A549 (cell line): ENCODE measurements around the gene NNAT. TPM values are rescaled to one million over a fixed set of nuclear protein-coding genes. Genes with fewer than 3 reads are reported as not detected.

Source experiments
- ATAC-seq, 2 experiments: fragments of 200-7000 bp in 1 of 2; fragments of >200 bp in 1 of 2; cut with Nextera tagmentation in 1 of 2; cut with Tn5 transposase in 1 of 2; 3 replicates each; pipeline versions ENCODE4 v1.8.0 to v1.9.1; 2018 to 2020; ENCODE audit warnings: mild to moderate bottlenecking in 1 of 2, moderate library complexity in 1 of 2
- CTCF ChIA-PET: fragments of 300-600 bp; sonication (Branson Sonifier 250); formaldehyde crosslinking; extraction: SDS; loops from one replicate; lab custom pipeline; 2021; ENCODE audit warnings: antibody characterized with exemption, inconsistent platforms; lab: Yijun Ruan, JAX
- POLR2A ChIA-PET: fragments of 350-600 bp; formaldehyde crosslinking; extraction: SDS; loops from one replicate; lab custom pipeline; 2021; ENCODE audit warnings: antibody characterized with exemption, inconsistent platforms; lab: Yijun Ruan, JAX
- DNase-seq, 2 experiments: peaks; one replicate each; pipeline versions ENCODE4 v3.0.0 to v3.0.0-alpha.2; 2011 to 2016; ENCODE audit warnings: low read depth in 1 of 2, low spot score in 1 of 2
- FAIRE-seq: peaks from 2 replicates; lab custom pipeline; 2011; peaks lifted over from hg19 to GRCh38; lab: Jason Lieb, UNC
- H3K27ac ChIP-seq, 2 experiments: fragments of >200 bp; sonication (Bioruptor Twin); formaldehyde crosslinking; 3 replicates each; pipeline ENCODE4 v1.5.1; 2016 to 2017
- H3K4me1 ChIP-seq: fragments of >200 bp; sonication (Bioruptor Twin); formaldehyde crosslinking; 3 replicates; pipeline ENCODE4 v1.6.1; 2016
- H3K4me2 ChIP-seq: fragments of >200 bp; sonication (Bioruptor Twin); formaldehyde crosslinking; 3 replicates; pipeline ENCODE4 v1.6.1; 2016
- H3K4me3 ChIP-seq: fragments of >200 bp; sonication (Bioruptor Twin); formaldehyde crosslinking; 3 replicates; pipeline ENCODE4 v1.5.1; 2016
- H3K9me3 ChIP-seq: fragments of >200 bp; sonication (Bioruptor Twin); formaldehyde crosslinking; 3 replicates; pipeline ENCODE4 v1.6.1; 2016
- CBX8 ChIP-seq: fragments of 200-600 bp; sonication (generic); IDR thresholded peaks from 2 replicates; pipeline ENCODE4 v1.6.1; 2016
- CEBPB ChIP-seq, 2 experiments: fragments of >200 bp in 1 of 2; sonication (Bioruptor Twin) in 1 of 2; formaldehyde crosslinking in 1 of 2; IDR thresholded peaks; 2 replicates each; pipeline ENCODE4 v1.6.1; 2012 to 2016
- ESRRA ChIP-seq: fragments of 150-350 bp; IDR thresholded peaks from 2 replicates; pipeline ENCODE4 v1.6.1; 2014; ENCODE audit warnings: mild to moderate bottlenecking, low read length, borderline replicate concordance
- FOSB ChIP-seq: fragments of 250-450 bp; sonication (Bioruptor Pico); IDR thresholded peaks from 2 replicates; pipeline ENCODE4 v1.5.0; 2020; ENCODE audit warnings: mild to moderate bottlenecking, moderate library complexity
- FOSL2 ChIP-seq, 2 experiments: fragments of 450-650 bp in 1 of 2; fragments of >200 bp in 1 of 2; sonication (Bioruptor Twin) in 1 of 2; formaldehyde crosslinking; IDR thresholded peaks; 2 replicates each; pipeline versions ENCODE4 v1.5.0 to v1.6.1; 2016 to 2020; ENCODE audit warnings: mild to moderate bottlenecking in 1 of 2, moderate library complexity in 1 of 2
- HDAC2 ChIP-seq: fragments of 200-600 bp; sonication (generic); IDR thresholded peaks from 2 replicates; pipeline ENCODE4 v1.6.1; 2016
- HEYL ChIP-seq: fragments of 250-450 bp; sonication (Bioruptor Pico); IDR thresholded peaks from 2 replicates; pipeline ENCODE4 v1.8.0; 2021; ENCODE audit warnings: mild to moderate bottlenecking, moderate library complexity
- HMGXB4 ChIP-seq: fragments of 250-450 bp; sonication (Bioruptor Pico); IDR thresholded peaks from 2 replicates; pipeline ENCODE4 v1.5.0; 2021; ENCODE audit warnings: mild to moderate bottlenecking, moderate library complexity, borderline replicate concordance
- HOXB13 ChIP-seq: fragments of 250-450 bp; sonication (Bioruptor Pico); IDR thresholded peaks from 2 replicates; pipeline ENCODE4 v1.5.0; 2020; ENCODE audit warnings: low read depth, mild to moderate bottlenecking, moderate library complexity
- HOXB5 ChIP-seq: fragments of 250-450 bp; sonication (Bioruptor Pico); IDR thresholded peaks from 2 replicates; pipeline ENCODE4 v1.5.0; 2020; ENCODE audit warnings: mild to moderate bottlenecking, moderate library complexity
- MAFK ChIP-seq: fragments of 450-650 bp; IDR thresholded peaks from 2 replicates; pipeline ENCODE4 v1.6.1; 2014; ENCODE audit not compliant: partially characterized antibody
- MYC ChIP-seq: IDR thresholded peaks from 2 replicates; pipeline ENCODE4 v1.6.1; 2012; ENCODE audit warnings: mild to moderate bottlenecking, inconsistent platforms, low read length, improper control_type of control experiment, borderline replicate concordance
- POLR2A ChIP-seq: IDR thresholded peaks from 2 replicates; pipeline ENCODE4 v1.6.1; 2012; ENCODE audit warnings: mild to moderate bottlenecking, low read length
- POLR2AphosphoS2 ChIP-seq: conservative IDR thresholded peaks from 2 replicates; pipeline ENCODE4 v1.6.1; 2012; ENCODE audit warnings: low read length, improper control_type of control experiment, inconsistent platforms
- RAD21 ChIP-seq, 2 experiments: fragments of >200 bp in 1 of 2; sonication (Bioruptor Twin) in 1 of 2; formaldehyde crosslinking in 1 of 2; IDR thresholded peaks in 1 of 2; conservative IDR thresholded peaks in 1 of 2; 2 replicates in 1 of 2; 3 replicates in 1 of 2; pipeline ENCODE4 v1.6.1; 2012 to 2018; ENCODE audit warnings: inconsistent platforms in 1 of 2
- RCOR1 ChIP-seq: fragments of 150-350 bp; IDR thresholded peaks from 2 replicates; pipeline ENCODE4 v1.6.1; 2014; ENCODE audit warnings: antibody characterized with exemption, low read length, low read depth
- REST ChIP-seq: fragments of 200-600 bp; sonication (generic); IDR thresholded peaks from 2 replicates; pipeline ENCODE4 v1.6.1; 2016; ENCODE audit warnings: antibody characterized with exemption, mild to moderate bottlenecking, moderate library complexity
- SMC3 ChIP-seq: fragments of >200 bp; sonication (Bioruptor Twin); formaldehyde crosslinking; IDR thresholded peaks from 3 replicates; pipeline ENCODE4 v1.6.1; 2018; ENCODE audit warnings: inconsistent platforms
- TFCP2L1 ChIP-seq: fragments of 250-450 bp; sonication (Bioruptor Pico); IDR thresholded peaks from 2 replicates; pipeline ENCODE4 v1.5.0; 2021; ENCODE audit warnings: mild to moderate bottlenecking
- TP53 ChIP-seq: fragments of 250-450 bp; sonication (Bioruptor Pico); IDR thresholded peaks from 2 replicates; pipeline ENCODE4 v1.5.0; 2021; ENCODE audit warnings: mild to moderate bottlenecking, moderate library complexity
- ZC3H11A ChIP-seq: fragments of 450-650 bp; IDR thresholded peaks from 2 replicates; pipeline ENCODE4 v1.6.1; 2014; ENCODE audit warnings: antibody characterized with exemption, mild to moderate bottlenecking
- ZFP36 ChIP-seq: fragments of 450-650 bp; IDR thresholded peaks from 2 replicates; pipeline ENCODE4 v1.6.1; 2014; ENCODE audit warnings: borderline replicate concordance; ENCODE audit not compliant: partially characterized antibody
- ZNF302 ChIP-seq: fragments of 250-450 bp; sonication (Bioruptor Pico); IDR thresholded peaks from 2 replicates; pipeline ENCODE4 v1.9.0; 2021; ENCODE audit warnings: inconsistent platforms, mild to moderate bottlenecking, moderate library complexity
- ZSCAN20 ChIP-seq: fragments of 250-450 bp; sonication (Bioruptor Pico); IDR thresholded peaks from 2 replicates; pipeline ENCODE4 v1.8.0; 2022; ENCODE audit warnings: mild to moderate bottlenecking, moderate library complexity
- WGBS: methylation state at CpG from one replicate; pipeline ENCODE4 v1.1.6; 2017; ENCODE audit errors: missing lambda C conversion rate; 5-methylcytosine and 5-hydroxymethylcytosine counted together
- polyA plus RNA-seq, 4 experiments: library from polyadenylated mRNA; depleted of rRNA in 3 of 4; stranded (reverse); fragments of >200 nt; fragmentation: RNase III in 1 of 4; extraction: RNeasy Plus Mini Kit Qiagen cat#74134 plus additional on column Dnase treatment in 1 of 4; gene quantifications; 2 replicates in 3 of 4; 3 replicates in 1 of 4; pipeline ENCODE4 v1.2.3, GENCODE V29; 2011 to 2017

The NNAT gene
- polyA plus RNA-seq, 2 of the 4 experiments (the other 2 are of a cell fraction) = not detected

DNA sequence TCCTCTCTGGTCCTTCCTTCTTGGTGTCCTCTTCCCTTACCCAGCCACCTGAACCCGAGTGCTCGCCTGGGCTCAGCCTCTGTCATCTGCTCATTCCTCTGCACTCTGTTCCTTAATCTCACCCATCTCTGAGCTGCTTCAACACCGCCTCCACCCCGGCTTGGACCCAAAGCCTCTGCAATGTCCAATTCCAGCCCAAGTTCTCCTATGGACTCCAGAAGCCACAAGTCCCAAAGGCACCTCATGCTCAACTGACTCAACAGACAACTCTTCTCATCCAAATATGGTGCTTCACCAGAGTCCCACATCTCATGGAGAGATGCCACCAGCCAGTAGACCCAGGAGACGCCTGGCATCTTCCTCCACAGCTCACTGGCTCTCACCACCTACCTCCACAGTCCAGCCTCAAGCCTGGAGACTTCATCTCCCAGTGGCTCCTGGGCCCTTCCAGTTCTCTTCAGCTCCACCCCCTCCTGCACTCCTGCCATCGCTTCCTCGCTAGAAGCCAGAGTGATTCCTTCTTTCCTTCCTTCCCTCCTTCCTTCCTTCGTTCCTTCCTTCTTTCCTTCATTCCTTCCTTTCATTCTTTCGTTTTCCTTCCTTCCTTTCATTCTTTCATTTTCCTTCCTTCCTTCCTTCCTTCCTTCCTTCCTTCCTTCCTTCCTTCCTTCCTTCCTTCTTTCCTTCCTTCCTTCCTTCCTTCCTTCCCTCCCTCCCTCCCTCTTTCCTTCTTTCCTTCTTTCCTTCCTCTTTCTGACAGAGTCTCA, 40.9 kb upstream of the NNAT start:
- no peaks in the 10 kb centered on the region for H3K4me1 ChIP-seq
- FAIRE-seq (no peak), ATAC-seq (no peak), DNase-seq (no peak)
- no peaks in the 10 kb centered on the region for H3K9me3 ChIP-seq
- no peak overlapping the region for H3K27ac ChIP-seq
- no peak overlapping the region for H3K4me2 ChIP-seq
- POLR2A ChIA-PET = no interaction called here
- no peak overlapping the region for H3K4me3 ChIP-seq
- 47% methylated on average over 9 of the region's 9 CpGs for WGBS
- CTCF ChIA-PET = interaction anchor here (0.6 to 1.2 kb wide), 2 partner anchors 19 to 55 kb away, joined by 3 read pairs; no protein-coding TSS in a partner anchor
- TF ChIP-seq ZC3H11A = no peak
- no peak for TF ChIP-seq ESRRA
- TF ChIP-seq SMC3 = no peak
- TF ChIP-seq RCOR1 = no peak
- no peak for TF ChIP-seq HMGXB4 (CRISPR knock-in tag)
- no peak for TF ChIP-seq ZNF302 (CRISPR knock-in tag)
- TF ChIP-seq CEBPB (IDR thresholded peaks at IDR 0.05) = no peak
- TF ChIP-seq HOXB13 (CRISPR knock-in tag) = no peak
- no peak for TF ChIP-seq TP53 (CRISPR knock-in tag)
- no peak for TF ChIP-seq MYC
- TF ChIP-seq HEYL (CRISPR knock-in tag) = no peak
- TF ChIP-seq FOSL2 (IDR thresholded peaks at IDR 0.05) = no peak
- TF ChIP-seq FOSL2 (CRISPR knock-in tag; IDR thresholded peaks at IDR 0.05) = no peak
- no peak for TF ChIP-seq REST
- TF ChIP-seq HOXB5 (CRISPR knock-in tag) = no peak
- no peak for TF ChIP-seq ZSCAN20 (CRISPR knock-in tag)
- TF ChIP-seq RAD21 (conservative IDR thresholded peaks at IDR 0.05 in 1 of 2, IDR thresholded peaks at IDR 0.05 in 1 of 2) = no peak
- TF ChIP-seq, all 56 proteins: peak for 0

DNA sequence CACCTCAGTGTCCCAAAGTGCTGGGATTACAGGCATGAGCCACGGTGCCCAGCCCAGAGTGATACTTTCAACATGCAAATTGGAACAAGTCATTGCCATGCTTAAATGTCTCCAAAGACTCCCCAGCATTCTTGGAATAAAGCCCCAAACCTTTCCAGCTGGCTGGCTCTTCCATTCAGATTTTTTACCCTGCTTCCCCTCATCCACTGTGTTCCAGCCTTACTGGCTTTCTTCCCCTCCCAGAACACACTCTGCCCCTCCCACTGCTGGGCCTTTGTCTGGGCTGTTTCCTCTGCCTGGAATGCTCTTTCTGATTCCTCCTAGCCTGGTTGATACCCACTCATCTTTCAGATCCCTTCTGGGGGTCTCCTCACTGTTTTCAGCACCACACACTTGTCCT, 40.1 kb upstream of the NNAT start:
- Histone ChIP-seq H3K4me1 (no peaks in the 10 kb centered on the region), H3K4me2 (no peak overlapping the region), H3K4me3 (no peak overlapping the region), H3K9me3 (no peaks in the 10 kb centered on the region), H3K27ac (no peak overlapping the region)
- TF ChIP-seq MAFK (no peak), TP53 (CRISPR knock-in tag) (no peak), ZSCAN20 (CRISPR knock-in tag) (no peak), TFCP2L1 (CRISPR knock-in tag) (no peak), REST (no peak), ZFP36 (no peak), HDAC2 (no peak), CBX8 (no peak), MYC (no peak), HOXB5 (CRISPR knock-in tag) (no peak), POLR2A (no peak), FOSB (CRISPR knock-in tag) (no peak), CEBPB (IDR thresholded peaks at IDR 0.05) (no peak), POLR2AphosphoS2 (no peak), ESRRA (no peak)
- DNase-seq (no peak), ATAC-seq (no peak), FAIRE-seq (no peak)
- 0% methylated on average over 1 of the region's 1 CpG for WGBS
- POLR2A ChIA-PET = no interaction called here
- CTCF ChIA-PET = no interaction called here
